Tibial nerve (tissue), 4 donors: ENCODE data around the gene ZBTB22. TPM values are rescaled to one million over a fixed set of nuclear protein-coding genes. Genes with fewer than 3 reads are reported as not detected.
"Not testable (repeated sequence)": the region's sequence is repeated elsewhere in the genome, so short reads cannot be mapped to it uniquely, and the experiment has no call there.

Experiments used
- DNase-seq, 2 donors: peaks; one replicate each; pipeline ENCODE4 v3.0.0-alpha.2; 2019; ENCODE audit warnings: low spot score in 2 of 2
- H3K27ac ChIP-seq, 4 donors: fragments of 200-600 bp; sonication (generic) in 3 of 4; one replicate each; pipeline ENCODE4 v1.5.1; 2017 to 2019; ENCODE audit warnings: mild to moderate bottlenecking in 1 of 4
- H3K27me3 ChIP-seq, 2 donors: fragments of 200-600 bp; sonication (generic) in 1 of 2; one replicate each; pipeline versions ENCODE4 v1.5.1 to v1.6.0; 2017 to 2019
- H3K36me3 ChIP-seq, 3 donors: fragments of 200-600 bp; sonication (generic); one replicate each; pipeline ENCODE4 v1.5.1; 2018 to 2019
- H3K4me1 ChIP-seq, 4 donors: fragments of 200-600 bp; sonication (generic) in 3 of 4; one replicate each; pipeline ENCODE4 v1.5.1; 2017 to 2019
- H3K4me3 ChIP-seq, 4 donors: fragments of 200-600 bp; sonication (generic) in 3 of 4; one replicate each; pipeline ENCODE4 v1.5.1; 2017 to 2019; ENCODE audit warnings: mild to moderate bottlenecking in 1 of 4, moderate library complexity in 1 of 4
- H3K9me3 ChIP-seq, 4 donors: fragments of 200-600 bp; sonication (generic) in 3 of 4; one replicate each; pipeline ENCODE4 v1.5.1; 2017 to 2019
- EP300 ChIP-seq, 2 donors: sonication (generic); formaldehyde crosslinking; IDR thresholded peaks; one replicate each; pipeline ENCODE4 v1.6.1; 2017; ENCODE audit warnings: antibody characterized with exemption in 2 of 2, mild to moderate bottlenecking in 1 of 2
- POLR2A ChIP-seq, 2 donors: fragments of 450-650 bp; IDR thresholded peaks; one replicate each; pipeline ENCODE4 v1.6.1; 2017; ENCODE audit warnings: antibody characterized with exemption in 2 of 2, mild to moderate bottlenecking in 2 of 2, moderate library complexity in 2 of 2
- WGBS, 2 donors: methylation state at CpG; one replicate each; pipeline ENCODE4 v1.1.5; 2018; 5-methylcytosine and 5-hydroxymethylcytosine counted together
- total RNA-seq, 4 donors: library from RNA; depleted of rRNA; stranded (reverse); fragments of >200 nt; gene quantifications; one replicate each; pipeline ENCODE4 v1.1.0, GENCODE V29; 2016
- TF ChIP-seq, protein P1 (sequence below), 5 experiments: fragments of 200-600 bp in 3 of 5; fragments of 450-650 bp in 2 of 5; sonication (generic) in 3 of 5; IDR thresholded peaks; one replicate each; pipeline ENCODE4 v1.5.1; 2016 to 2019; ENCODE audit warnings: antibody characterized with exemption in 5 of 5, mild to moderate bottlenecking in 3 of 5, moderate library complexity in 2 of 5

Gene ZBTB22, protein sequence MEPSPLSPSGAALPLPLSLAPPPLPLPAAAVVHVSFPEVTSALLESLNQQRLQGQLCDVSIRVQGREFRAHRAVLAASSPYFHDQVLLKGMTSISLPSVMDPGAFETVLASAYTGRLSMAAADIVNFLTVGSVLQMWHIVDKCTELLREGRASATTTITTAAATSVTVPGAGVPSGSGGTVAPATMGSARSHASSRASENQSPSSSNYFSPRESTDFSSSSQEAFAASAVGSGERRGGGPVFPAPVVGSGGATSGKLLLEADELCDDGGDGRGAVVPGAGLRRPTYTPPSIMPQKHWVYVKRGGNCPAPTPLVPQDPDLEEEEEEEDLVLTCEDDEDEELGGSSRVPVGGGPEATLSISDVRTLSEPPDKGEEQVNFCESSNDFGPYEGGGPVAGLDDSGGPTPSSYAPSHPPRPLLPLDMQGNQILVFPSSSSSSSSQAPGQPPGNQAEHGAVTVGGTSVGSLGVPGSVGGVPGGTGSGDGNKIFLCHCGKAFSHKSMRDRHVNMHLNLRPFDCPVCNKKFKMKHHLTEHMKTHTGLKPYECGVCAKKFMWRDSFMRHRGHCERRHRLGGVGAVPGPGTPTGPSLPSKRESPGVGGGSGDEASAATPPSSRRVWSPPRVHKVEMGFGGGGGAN
- 10 to 100 TPM; 13.8 to 21.6 (median 17.5) TPM for total RNA-seq

DNA sequence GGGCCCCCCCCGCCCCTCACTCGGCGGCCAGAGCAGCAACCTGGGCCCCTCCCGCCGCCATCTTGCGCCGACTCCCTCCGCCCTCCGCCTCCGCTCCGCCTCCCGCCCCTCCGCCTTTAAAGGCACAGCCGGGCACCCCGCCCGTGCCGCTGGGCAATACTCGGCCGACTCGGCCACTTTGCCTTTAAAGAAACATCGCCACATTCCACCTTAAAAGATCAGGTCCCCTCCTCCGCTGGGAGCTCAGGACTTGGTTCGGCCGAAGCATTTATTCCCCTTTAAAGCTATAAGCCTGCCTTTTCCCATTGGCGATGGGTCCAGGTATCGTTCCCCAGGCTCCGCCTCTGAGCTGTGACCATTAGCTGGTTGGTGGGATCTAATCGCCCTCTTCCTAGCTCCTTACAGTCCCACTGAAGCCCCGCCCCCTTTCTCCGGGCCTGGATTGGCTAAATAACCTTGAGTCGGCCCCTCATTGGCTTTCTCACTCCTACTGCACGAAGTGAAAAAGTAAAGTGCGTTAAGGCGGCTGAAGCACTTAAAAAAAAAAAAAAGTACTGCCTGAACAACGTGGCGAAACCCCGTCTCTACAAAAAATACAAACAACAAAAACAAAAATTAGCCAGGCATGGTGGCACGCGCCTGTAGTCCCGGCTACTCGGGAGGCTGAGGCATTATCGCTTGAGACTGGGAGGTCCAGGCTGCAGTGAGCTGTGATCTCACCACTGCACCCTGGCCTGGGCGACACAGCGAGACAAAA, at the start of gene ZBTB22:
TSS of gene ZBTB22 (minus strand) at position 76 of the 757 bp plus-strand sequence. CDS start 828 bp downstream, outside the sequence.
- Histone ChIP-seq H3K27me3 (no peaks in the 10 kb centered on the region), H3K36me3 (peaks cover 0 to 37% (median 17%) of the 10 kb centered on the region in 3 donors), H3K4me1 (peaks cover 0 to 71% (median 43%) of the 10 kb centered on the region in 4 donors), H3K4me3 (peak within 1 kb of the TSS; percentile 36 to 63 (median 52)), H3K27ac (peak within 1 kb of the TSS; percentile 83 to 95 (median 90)), H3K9me3 (no peaks in the 10 kb centered on the region)
- TF ChIP-seq, protein P1, sequence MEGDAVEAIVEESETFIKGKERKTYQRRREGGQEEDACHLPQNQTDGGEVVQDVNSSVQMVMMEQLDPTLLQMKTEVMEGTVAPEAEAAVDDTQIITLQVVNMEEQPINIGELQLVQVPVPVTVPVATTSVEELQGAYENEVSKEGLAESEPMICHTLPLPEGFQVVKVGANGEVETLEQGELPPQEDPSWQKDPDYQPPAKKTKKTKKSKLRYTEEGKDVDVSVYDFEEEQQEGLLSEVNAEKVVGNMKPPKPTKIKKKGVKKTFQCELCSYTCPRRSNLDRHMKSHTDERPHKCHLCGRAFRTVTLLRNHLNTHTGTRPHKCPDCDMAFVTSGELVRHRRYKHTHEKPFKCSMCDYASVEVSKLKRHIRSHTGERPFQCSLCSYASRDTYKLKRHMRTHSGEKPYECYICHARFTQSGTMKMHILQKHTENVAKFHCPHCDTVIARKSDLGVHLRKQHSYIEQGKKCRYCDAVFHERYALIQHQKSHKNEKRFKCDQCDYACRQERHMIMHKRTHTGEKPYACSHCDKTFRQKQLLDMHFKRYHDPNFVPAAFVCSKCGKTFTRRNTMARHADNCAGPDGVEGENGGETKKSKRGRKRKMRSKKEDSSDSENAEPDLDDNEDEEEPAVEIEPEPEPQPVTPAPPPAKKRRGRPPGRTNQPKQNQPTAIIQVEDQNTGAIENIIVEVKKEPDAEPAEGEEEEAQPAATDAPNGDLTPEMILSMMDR (IDR thresholded peaks at IDR 0.05), result peak in 1 of 5 experiments; percentile 11
- peak; percentile 44 to 93 for TF ChIP-seq EP300 (IDR thresholded peaks at IDR 0.05)
- peak in 1 of 2 donors; percentile 41 for TF ChIP-seq POLR2A (IDR thresholded peaks at IDR 0.05)
- 2% methylated on average over 23 to 31 of the region's 44 CpGs for WGBS, 2 donors
- DNase-seq, result peak; percentile 99

DNA sequence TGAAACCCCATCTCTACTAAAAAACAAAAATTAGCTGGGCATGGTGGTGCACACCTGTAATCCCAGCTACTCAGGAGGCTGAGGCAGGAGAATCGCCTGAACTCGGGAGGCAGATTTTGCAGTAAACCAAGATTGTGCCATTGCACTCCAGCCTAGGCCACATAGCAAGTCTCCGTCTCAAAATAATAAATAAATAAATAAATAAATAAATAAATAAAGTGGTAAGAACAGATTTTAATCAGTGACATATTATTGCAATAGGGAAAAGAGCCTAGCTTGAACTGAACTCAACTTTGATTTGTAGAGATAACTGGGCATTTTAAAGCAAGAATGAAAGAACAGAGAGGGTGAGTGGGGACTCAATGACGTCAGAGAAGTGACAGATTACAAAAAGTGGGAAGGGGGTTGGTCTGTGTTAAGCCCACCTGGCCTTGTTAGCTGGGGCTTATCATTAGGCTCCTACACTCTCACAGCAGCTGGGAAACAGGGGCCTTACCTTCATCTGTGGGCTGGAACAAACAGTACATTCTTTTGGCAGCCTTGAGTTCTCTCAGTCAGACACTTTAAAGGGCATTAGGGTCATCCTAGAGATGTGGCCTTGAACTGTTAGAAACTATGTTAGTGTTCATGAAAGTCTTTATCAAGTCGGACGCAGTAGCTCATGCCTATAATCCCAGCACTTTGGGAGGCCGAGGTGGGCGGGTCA, 49.6 kb upstream of the ZBTB22 start:
- no peak overlapping the region for H3K27ac ChIP-seq
- no peak for DNase-seq
- H3K36me3 ChIP-seq, result no peaks in the 10 kb centered on the region
- H3K4me3 ChIP-seq, result no peak overlapping the region
- 62 to 69% methylated on average over 8 of the region's 8 CpGs for WGBS, 2 donors
- TF ChIP-seq EP300 (IDR thresholded peaks at IDR 0.05) (no peak), POLR2A (IDR thresholded peaks at IDR 0.05) (no peak)
- TF ChIP-seq, protein P1 (IDR thresholded peaks at IDR 0.05), result no peak
- no peaks in the 10 kb centered on the region for H3K4me1 ChIP-seq
- no peaks in the 10 kb centered on the region for H3K27me3 ChIP-seq
- no peaks in the 10 kb centered on the region for H3K9me3 ChIP-seq

DNA sequence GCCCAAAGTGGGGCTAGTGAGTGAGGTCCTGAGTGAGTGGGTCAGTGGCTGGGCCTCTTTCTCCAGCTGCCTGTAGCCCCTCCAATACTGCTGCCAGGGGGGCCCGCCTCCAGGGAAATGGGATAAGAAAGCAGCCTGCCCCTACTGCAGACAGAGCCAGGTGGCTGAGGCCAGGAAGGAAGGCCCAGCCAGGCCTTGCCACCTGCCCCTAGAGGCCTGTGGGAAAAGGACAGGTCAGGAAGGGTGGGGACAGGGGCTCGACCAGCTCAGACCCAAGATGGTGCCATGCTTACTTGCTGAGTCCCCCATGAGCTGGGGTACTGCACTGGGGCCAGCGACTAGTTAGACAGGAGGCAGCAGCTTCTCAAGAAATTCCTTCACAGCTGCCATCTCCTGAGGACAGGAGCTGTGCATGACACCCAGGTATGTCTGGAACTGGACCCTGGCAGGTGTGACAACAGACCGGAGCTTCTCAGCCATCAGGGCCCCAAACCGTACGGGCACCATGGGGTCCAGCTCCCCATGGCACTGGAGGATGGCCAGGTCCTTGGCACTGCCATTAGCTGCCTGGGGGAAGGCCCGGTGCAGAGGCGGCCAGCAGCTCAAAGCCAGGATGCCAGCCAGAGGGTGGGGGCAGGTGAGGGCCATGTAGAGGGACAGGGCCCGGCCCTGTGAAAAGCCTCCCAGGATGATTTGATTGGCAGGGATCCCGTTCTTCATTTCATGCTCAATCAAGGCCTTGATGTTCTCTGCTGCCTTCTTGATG, 47.8 kb upstream of the ZBTB22 start:
- not testable (repeated sequence) for H3K9me3 ChIP-seq, H3K36me3 ChIP-seq, H3K27ac ChIP-seq, H3K27me3 ChIP-seq, H3K4me3 ChIP-seq, DNase-seq, H3K4me1 ChIP-seq
- WGBS, 2 donors, result 76 to 85% methylated on average over 9 of the region's 10 CpGs

DNA sequence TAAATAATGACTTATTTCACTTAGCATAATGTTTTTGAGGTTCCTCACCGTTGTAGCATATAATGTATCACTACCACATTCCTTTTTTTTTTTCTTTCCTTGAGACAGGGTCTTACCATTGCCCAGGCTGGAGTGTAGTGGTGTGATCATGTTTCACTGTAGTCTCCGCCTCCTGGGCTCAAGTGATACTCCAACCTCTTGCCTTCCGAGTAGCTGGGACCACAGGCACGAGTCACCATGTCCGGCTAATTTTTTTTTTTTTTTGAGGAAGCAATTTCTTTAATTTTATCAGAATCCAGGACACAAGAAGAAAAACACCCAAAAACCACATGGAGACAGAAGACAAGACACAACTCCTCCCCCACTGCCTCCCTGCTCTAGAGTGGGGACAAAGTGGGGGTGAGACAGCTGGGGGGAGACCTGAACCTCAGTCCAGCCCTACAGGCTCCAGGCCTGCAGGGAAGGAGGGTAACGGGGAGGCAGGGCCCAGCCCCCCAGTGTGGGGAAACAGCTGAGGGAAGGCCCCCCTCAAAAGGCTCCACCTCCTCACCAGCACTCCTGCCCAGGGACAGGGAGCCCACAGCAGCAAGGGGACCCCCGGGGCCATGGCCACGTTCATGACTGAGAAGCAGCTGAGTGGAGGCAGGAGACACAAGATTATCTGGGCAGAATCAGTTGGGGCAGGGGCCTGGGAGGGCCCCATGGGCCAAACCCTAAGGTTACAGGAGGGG, 47.1 kb upstream of the ZBTB22 start:
- WGBS, 2 donors, result 20 to 27% methylated on average over 7 to 8 of the region's 8 CpGs
- H3K27ac ChIP-seq, H3K4me1 ChIP-seq, H3K27me3 ChIP-seq, H3K9me3 ChIP-seq, H3K4me3 ChIP-seq, H3K36me3 ChIP-seq, DNase-seq: not testable (repeated sequence)

DNA sequence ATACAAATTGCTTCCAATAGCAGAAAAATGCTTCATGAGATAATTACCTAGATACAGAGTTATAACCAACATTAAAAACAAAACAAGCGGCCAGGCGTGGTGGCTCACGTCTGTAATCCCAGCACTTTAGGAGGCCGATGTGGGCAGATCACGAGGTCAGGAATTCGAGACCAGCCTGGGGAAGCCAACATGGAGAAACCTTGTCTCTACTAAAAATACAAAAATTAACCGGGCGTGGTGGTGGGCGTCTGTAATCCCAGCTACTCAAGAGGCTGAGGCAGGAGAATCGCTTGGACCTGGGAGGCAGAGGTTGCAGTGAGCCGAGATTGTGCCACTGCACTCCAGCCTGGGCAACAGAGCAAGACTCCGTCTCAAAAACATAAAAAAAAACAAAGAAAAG, 45.9 kb upstream of the ZBTB22 start:
- H3K27me3 ChIP-seq, H3K27ac ChIP-seq, H3K4me3 ChIP-seq, H3K4me1 ChIP-seq, DNase-seq, H3K36me3 ChIP-seq, H3K9me3 ChIP-seq: not testable (repeated sequence)
- WGBS, 2 donors, result 76 to 80% methylated on average over 12 of the region's 12 CpGs
